Measurements from ENCODE around the gene AADACL2. TPM values are rescaled to one million over a fixed set of nuclear protein-coding genes. Genes with fewer than 3 reads are reported as not detected.

AADACL2 gene
- total and polyA plus RNA-seq, 9 of the 15 experiments (the other 6 are each of a cell fraction or from before 2014, with no cell fraction given) = not detected

DNA sequence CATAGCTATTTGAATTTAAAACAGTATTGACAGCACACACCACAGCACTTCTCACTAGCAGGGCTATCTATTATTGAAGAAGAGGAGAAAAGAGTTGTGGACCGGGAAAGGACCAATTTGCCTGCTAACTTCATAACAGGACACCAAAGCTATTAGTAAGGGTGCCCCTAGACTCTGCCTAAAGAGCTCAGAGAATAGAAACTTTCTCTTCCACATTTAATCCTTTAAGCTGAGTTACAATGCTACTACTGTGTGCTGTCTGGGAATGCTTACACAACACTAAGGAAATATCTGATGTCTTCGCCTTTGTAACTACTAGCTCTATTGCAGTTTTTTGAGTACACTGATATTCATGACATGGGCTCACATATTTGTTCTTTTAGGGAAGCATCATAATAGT is 66.7 kb downstream of the AADACL2 start:
- in situ Hi-C loops (cut with MboI) (no loop called here), intact Hi-C loops (cut with micrococcal nuclease) (no loop called here)
- Histone ChIP-seq H3K9me3 (replicated peaks; ENCODE audit: control insufficient read depth, insufficient read depth, low read depth, low read length) (no peaks in the 10 kb centered on the region), H3K27ac (ENCODE audit: extremely low read depth, low read depth, low read length) (no peak overlapping the region), H3K4me3 (no peak overlapping the region), H2AFZ (ENCODE audit: low read depth, low read length) (peak overlapping the region; percentile 48; the same call in 1 of the 2 replicates), H3K4me2 (ENCODE audit: insufficient read depth, low read length) (no peak overlapping the region), H3K9ac (ENCODE audit: insufficient read depth in 1 of 2, low read depth in 2 of 2, low read length in 2 of 2) (no peak overlapping the region), H3K27me3 (ENCODE audit: control insufficient read depth in 2 of 2, insufficient read depth in 2 of 2, low read length in 2 of 2) (no peaks in the 10 kb centered on the region), H4K20me1 (replicated peaks; ENCODE audit: control insufficient read depth, insufficient read depth, low read length) (no peaks in the 10 kb centered on the region), H3K36me3 (ENCODE audit: control insufficient read depth, insufficient read depth, low read length) (no peaks in the 10 kb centered on the region), H3K4me1 (replicated peaks in 1 of 2; ENCODE audit: control insufficient read depth in 2 of 2, insufficient read depth in 2 of 2, low read length in 2 of 2) (no peaks in the 10 kb centered on the region), H3K79me2 (ENCODE audit: control insufficient read depth, insufficient read depth, low read length) (no peaks in the 10 kb centered on the region), H3K9me1 (ENCODE audit: control insufficient read depth, insufficient read depth, low read length) (no peaks in the 10 kb centered on the region)
- DNase-seq (ENCODE audit: extremely low read depth in 1 of 4, low spot score in 3 of 4) (no peak), ATAC-seq (no peak), FAIRE-seq (no peak)
- ChIA-PET POLR2A (no interaction called here), CTCF (ENCODE audit: low intra/inter-chr PET ratio) (no interaction called here)
- no peak for TF ChIP-seq RCOR1 (IDR thresholded peaks at IDR 0.05; ENCODE audit: borderline replicate concordance in 1 of 2, low read depth in 2 of 2, low read length in 2 of 2)
- TF ChIP-seq TSC22D4 (tag; IDR thresholded peaks at IDR 0.05) = no peak
- TF ChIP-seq, protein P1, sequence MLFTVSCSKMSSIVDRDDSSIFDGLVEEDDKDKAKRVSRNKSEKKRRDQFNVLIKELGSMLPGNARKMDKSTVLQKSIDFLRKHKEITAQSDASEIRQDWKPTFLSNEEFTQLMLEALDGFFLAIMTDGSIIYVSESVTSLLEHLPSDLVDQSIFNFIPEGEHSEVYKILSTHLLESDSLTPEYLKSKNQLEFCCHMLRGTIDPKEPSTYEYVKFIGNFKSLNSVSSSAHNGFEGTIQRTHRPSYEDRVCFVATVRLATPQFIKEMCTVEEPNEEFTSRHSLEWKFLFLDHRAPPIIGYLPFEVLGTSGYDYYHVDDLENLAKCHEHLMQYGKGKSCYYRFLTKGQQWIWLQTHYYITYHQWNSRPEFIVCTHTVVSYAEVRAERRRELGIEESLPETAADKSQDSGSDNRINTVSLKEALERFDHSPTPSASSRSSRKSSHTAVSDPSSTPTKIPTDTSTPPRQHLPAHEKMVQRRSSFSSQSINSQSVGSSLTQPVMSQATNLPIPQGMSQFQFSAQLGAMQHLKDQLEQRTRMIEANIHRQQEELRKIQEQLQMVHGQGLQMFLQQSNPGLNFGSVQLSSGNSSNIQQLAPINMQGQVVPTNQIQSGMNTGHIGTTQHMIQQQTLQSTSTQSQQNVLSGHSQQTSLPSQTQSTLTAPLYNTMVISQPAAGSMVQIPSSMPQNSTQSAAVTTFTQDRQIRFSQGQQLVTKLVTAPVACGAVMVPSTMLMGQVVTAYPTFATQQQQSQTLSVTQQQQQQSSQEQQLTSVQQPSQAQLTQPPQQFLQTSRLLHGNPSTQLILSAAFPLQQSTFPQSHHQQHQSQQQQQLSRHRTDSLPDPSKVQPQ (CRISPR knock-in tag; IDR thresholded peaks at IDR 0.05; ENCODE audit: borderline replicate concordance) = no peak
- TF ChIP-seq, protein P2, sequence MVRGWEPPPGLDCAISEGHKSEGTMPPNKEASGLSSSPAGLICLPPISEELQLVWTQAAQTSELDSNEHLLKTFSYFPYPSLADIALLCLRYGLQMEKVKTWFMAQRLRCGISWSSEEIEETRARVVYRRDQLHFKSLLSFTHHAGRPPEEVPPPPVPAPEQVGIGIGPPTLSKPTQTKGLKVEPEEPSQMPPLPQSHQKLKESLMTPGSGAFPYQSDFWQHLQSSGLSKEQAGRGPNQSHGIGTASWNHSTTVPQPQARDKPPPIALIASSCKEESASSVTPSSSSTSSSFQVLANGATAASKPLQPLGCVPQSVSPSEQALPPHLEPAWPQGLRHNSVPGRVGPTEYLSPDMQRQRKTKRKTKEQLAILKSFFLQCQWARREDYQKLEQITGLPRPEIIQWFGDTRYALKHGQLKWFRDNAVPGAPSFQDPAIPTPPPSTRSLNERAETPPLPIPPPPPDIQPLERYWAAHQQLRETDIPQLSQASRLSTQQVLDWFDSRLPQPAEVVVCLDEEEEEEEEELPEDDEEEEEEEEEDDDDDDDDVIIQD (CRISPR knock-in tag; IDR thresholded peaks at IDR 0.05) = no peak
- TF ChIP-seq, protein P3, sequence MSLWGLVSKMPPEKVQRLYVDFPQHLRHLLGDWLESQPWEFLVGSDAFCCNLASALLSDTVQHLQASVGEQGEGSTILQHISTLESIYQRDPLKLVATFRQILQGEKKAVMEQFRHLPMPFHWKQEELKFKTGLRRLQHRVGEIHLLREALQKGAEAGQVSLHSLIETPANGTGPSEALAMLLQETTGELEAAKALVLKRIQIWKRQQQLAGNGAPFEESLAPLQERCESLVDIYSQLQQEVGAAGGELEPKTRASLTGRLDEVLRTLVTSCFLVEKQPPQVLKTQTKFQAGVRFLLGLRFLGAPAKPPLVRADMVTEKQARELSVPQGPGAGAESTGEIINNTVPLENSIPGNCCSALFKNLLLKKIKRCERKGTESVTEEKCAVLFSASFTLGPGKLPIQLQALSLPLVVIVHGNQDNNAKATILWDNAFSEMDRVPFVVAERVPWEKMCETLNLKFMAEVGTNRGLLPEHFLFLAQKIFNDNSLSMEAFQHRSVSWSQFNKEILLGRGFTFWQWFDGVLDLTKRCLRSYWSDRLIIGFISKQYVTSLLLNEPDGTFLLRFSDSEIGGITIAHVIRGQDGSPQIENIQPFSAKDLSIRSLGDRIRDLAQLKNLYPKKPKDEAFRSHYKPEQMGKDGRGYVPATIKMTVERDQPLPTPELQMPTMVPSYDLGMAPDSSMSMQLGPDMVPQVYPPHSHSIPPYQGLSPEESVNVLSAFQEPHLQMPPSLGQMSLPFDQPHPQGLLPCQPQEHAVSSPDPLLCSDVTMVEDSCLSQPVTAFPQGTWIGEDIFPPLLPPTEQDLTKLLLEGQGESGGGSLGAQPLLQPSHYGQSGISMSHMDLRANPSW (CRISPR knock-in tag; IDR thresholded peaks at IDR 0.05) = no peak
- no peak for TF ChIP-seq PYGO2 (tag; IDR thresholded peaks at IDR 0.05)
- no peak for TF ChIP-seq PRPF4 (IDR thresholded peaks at IDR 0.05; ENCODE audit: insufficient read depth, low read depth, low read length, poor library complexity, severe bottlenecking)
- TF ChIP-seq ATF1 (CRISPR knock-in tag; IDR thresholded peaks at IDR 0.05) = no peak
- TF ChIP-seq ATF1 (tag; IDR thresholded peaks at IDR 0.05) = no peak
- TF ChIP-seq, protein P4, sequence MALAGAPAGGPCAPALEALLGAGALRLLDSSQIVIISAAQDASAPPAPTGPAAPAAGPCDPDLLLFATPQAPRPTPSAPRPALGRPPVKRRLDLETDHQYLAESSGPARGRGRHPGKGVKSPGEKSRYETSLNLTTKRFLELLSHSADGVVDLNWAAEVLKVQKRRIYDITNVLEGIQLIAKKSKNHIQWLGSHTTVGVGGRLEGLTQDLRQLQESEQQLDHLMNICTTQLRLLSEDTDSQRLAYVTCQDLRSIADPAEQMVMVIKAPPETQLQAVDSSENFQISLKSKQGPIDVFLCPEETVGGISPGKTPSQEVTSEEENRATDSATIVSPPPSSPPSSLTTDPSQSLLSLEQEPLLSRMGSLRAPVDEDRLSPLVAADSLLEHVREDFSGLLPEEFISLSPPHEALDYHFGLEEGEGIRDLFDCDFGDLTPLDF (CRISPR knock-in tag; IDR thresholded peaks at IDR 0.05) = no peak
- 14% methylated on average over 2 of the region's 2 CpGs for WGBS (ENCODE audit: insufficient coverage, low coverage, missing lambda C conversion rate)
- no TSS peak for BruUV-seq (replicated peaks)
